DND-41 (cell line): ENCODE measurements around the gene COL15A1.

ENCODE experiments used
- EZH2 ChIP-seq: IDR thresholded peaks from 3 replicates; pipeline ENCODE4 v1.6.1; 2012; ENCODE audit warnings: borderline replicate concordance, low read depth, mild to moderate bottlenecking, moderate library complexity, low read length, inconsistent platforms; ENCODE audit not compliant: severe bottlenecking
- TF ChIP-seq, protein P1 (sequence below): IDR thresholded peaks from 2 replicates; pipeline ENCODE4 v1.5.1; 2012; ENCODE audit warnings: borderline replicate concordance, low read length, moderate library complexity, mild to moderate bottlenecking; ENCODE audit not compliant: poor library complexity, severe bottlenecking; ENCODE audit errors: extremely low read depth

DNA sequence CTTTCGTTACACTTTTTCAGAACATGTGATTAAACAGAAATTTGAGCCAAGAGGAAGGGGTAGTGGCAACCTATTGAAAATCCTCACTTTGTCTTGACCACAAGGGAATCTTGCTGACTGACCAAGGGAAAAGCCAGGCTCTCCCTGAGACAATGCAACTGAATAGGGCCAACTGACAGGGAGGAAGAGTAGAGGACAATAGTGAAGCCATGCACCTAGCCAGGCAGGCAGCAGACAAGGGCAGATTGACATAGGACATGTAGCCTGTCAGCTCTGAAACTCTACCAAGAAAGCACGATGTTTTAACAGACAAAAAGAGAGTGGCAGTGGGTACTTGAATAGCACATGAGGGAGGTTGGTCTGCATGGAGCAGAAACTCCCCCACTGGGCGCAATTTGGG is 152.7 kb downstream of the COL15A1 start:
- TF ChIP-seq EZH2, result no peak
- TF ChIP-seq, protein P1, sequence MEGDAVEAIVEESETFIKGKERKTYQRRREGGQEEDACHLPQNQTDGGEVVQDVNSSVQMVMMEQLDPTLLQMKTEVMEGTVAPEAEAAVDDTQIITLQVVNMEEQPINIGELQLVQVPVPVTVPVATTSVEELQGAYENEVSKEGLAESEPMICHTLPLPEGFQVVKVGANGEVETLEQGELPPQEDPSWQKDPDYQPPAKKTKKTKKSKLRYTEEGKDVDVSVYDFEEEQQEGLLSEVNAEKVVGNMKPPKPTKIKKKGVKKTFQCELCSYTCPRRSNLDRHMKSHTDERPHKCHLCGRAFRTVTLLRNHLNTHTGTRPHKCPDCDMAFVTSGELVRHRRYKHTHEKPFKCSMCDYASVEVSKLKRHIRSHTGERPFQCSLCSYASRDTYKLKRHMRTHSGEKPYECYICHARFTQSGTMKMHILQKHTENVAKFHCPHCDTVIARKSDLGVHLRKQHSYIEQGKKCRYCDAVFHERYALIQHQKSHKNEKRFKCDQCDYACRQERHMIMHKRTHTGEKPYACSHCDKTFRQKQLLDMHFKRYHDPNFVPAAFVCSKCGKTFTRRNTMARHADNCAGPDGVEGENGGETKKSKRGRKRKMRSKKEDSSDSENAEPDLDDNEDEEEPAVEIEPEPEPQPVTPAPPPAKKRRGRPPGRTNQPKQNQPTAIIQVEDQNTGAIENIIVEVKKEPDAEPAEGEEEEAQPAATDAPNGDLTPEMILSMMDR, result no peak
